Astrocyte (in vitro differentiated cells and primary cell): Measurements from ENCODE around the gene MT3. TPM values are rescaled to one million over a fixed set of nuclear protein-coding genes. Genes with fewer than 3 reads are reported as not detected.

ENCODE experiments used
- DNase-seq: peaks from one replicate; pipeline ENCODE4 v3.0.0-alpha.2; 2010; ENCODE audit warnings: low read depth
- FAIRE-seq: peaks from 2 replicates; lab custom pipeline; 2011; peaks lifted over from hg19 to GRCh38; lab: Jason Lieb, UNC
- H2AFZ ChIP-seq: 2 replicates; pipeline ENCODE4 v1.6.0; 2012; ENCODE audit warnings: low read depth, low read length, inconsistent platforms
- H3K27ac ChIP-seq: 2 replicates; pipeline ENCODE4 v1.5.1; 2011; ENCODE audit warnings: low read depth, low read length, inconsistent platforms
- H3K27me3 ChIP-seq: 2 replicates; pipeline ENCODE4 v1.6.0; 2011; ENCODE audit warnings: low read length, inconsistent platforms; ENCODE audit not compliant: insufficient read depth
- H3K36me3 ChIP-seq: 2 replicates; pipeline ENCODE4 v1.5.1; 2011; ENCODE audit warnings: low read length, inconsistent platforms; ENCODE audit not compliant: insufficient read depth
- H3K4me1 ChIP-seq: 2 replicates; pipeline ENCODE4 v1.5.1; 2011; ENCODE audit warnings: low read length, inconsistent platforms; ENCODE audit not compliant: insufficient read depth
- H3K4me2 ChIP-seq: 2 replicates; pipeline ENCODE4 v1.6.0; 2012; ENCODE audit warnings: low read length, inconsistent platforms
- H3K4me3 ChIP-seq: 2 replicates; pipeline ENCODE4 v1.5.1; 2011; ENCODE audit warnings: low read depth, mild to moderate bottlenecking, low read length, inconsistent platforms; ENCODE audit not compliant: insufficient read depth
- H3K79me2 ChIP-seq: 2 replicates; pipeline ENCODE4 v1.6.0; 2012; ENCODE audit warnings: mild to moderate bottlenecking, low read length, inconsistent platforms; ENCODE audit not compliant: insufficient read depth
- H3K9ac ChIP-seq: 2 replicates; pipeline ENCODE4 v1.6.0; 2012; ENCODE audit warnings: mild to moderate bottlenecking, low read length, inconsistent platforms
- H3K9me3 ChIP-seq: 2 replicates; pipeline ENCODE4 v1.5.1; 2012; ENCODE audit warnings: low read depth, mild to moderate bottlenecking, low read length, inconsistent platforms; ENCODE audit not compliant: insufficient read depth
- H4K20me1 ChIP-seq: 2 replicates; pipeline ENCODE4 v1.6.0; 2012; ENCODE audit warnings: low read length, inconsistent platforms; ENCODE audit not compliant: insufficient read depth
- H3K27ac Mint-ChIP-seq: one replicate; pipeline ENCODE4 v1.8.0; 2021; ENCODE audit warnings: mild to moderate bottlenecking, mixed read lengths; ENCODE audit not compliant: unreplicated experiment
- H3K27me3 Mint-ChIP-seq: one replicate; pipeline ENCODE4 v1.8.0; 2021; ENCODE audit warnings: low read depth, mixed read lengths; ENCODE audit not compliant: unreplicated experiment
- H3K36me3 Mint-ChIP-seq: one replicate; pipeline ENCODE4 v1.8.0; 2021; ENCODE audit warnings: low read depth, mixed read lengths; ENCODE audit not compliant: unreplicated experiment
- H3K4me1 Mint-ChIP-seq: one replicate; pipeline ENCODE4 v1.8.0; 2021; ENCODE audit warnings: low read depth, mixed read lengths; ENCODE audit not compliant: unreplicated experiment
- H3K4me3 Mint-ChIP-seq: one replicate; pipeline ENCODE4 v1.8.0; 2021; ENCODE audit warnings: mild to moderate bottlenecking, moderate library complexity, mixed read lengths; ENCODE audit not compliant: unreplicated experiment
- H3K9me3 Mint-ChIP-seq: one replicate; pipeline ENCODE4 v1.8.0; 2021; ENCODE audit warnings: mild to moderate bottlenecking, mixed read lengths; ENCODE audit not compliant: unreplicated experiment
- CTCF ChIP-seq: IDR thresholded peaks from 2 replicates; pipeline ENCODE4 v1.5.1; 2011; ENCODE audit warnings: low read depth, mild to moderate bottlenecking, inconsistent platforms, low read length, moderate library complexity; ENCODE audit not compliant: insufficient read depth
- EZH2 ChIP-seq: IDR thresholded peaks from 2 replicates; pipeline ENCODE4 v1.6.1; 2012; ENCODE audit warnings: mild to moderate bottlenecking, low read length, inconsistent platforms; ENCODE audit not compliant: insufficient read depth
- total RNA-seq: library from RNA; stranded (reverse); gene quantifications from 2 replicates; pipeline ENCODE4 v1.2.1, GENCODE V29; 2021

The MT3 gene
- total RNA-seq, 1 donor from 2014 or later = not detected

DNA sequence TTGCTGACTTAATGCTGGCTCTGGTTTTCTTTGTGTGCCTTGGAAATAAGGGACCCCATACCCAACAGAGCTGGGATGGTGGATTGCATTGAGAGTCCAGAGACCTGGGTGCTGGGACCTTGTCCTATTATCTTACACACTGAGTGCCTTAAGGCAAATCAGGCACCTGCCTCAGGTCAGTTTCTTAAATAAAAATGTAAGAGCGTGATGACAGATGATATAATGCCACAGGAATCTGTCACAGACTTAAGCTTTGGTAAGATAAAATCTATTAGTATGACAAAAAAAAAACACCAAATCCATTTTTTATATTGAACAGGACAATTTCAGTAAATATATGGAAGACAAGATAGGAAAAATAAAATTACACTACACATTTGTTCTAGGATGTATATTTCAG is 50.7 kb downstream of the MT3 start:
- Histone ChIP-seq H4K20me1 (no peaks in the 10 kb centered on the region), H3K36me3 (no peaks in the 10 kb centered on the region), H3K4me3 (no peak overlapping the region), H3K4me1 (peaks cover 21% of the 10 kb centered on the region), H3K9ac (no peak overlapping the region), H3K79me2 (no peaks in the 10 kb centered on the region), H3K27ac (no peak overlapping the region), H3K4me2 (no peak overlapping the region), H3K27me3 (peaks cover 99% of the 10 kb centered on the region), H2AFZ (no peak overlapping the region), H3K9me3 (no peaks in the 10 kb centered on the region)
- Mint-ChIP-seq H3K4me3 (no peak overlapping the region), H3K27me3 (peaks cover 91% of the 10 kb centered on the region), H3K4me1 (peaks cover 1% of the 10 kb centered on the region), H3K27ac (no peak overlapping the region), H3K36me3 (no peaks in the 10 kb centered on the region), H3K9me3 (no peaks in the 10 kb centered on the region)
- DNase-seq (no peak), FAIRE-seq (no peak)
- TF ChIP-seq EZH2 (peak; percentile 4), CTCF (no peak)

Other genes starting within 250 kb of the MT3 start
- gene AMFR, start 164.0 kb upstream of the MT3 start, total RNA-seq = 86.2 TPM in 2 replicates
- gene NUDT21, start 138.2 kb upstream of the MT3 start, total RNA-seq = 86.0 and 86.2 TPM in 2 replicates
- gene OGFOD1, start 138.0 kb upstream of the MT3 start, total RNA-seq = 102 and 107 TPM in 2 replicates
- 26.6 and 29.0 TPM in 2 replicates for gene BBS2, start 69.5 kb upstream of the MT3 start, total RNA-seq
- gene MT4, start 24.5 kb upstream of the MT3 start, total RNA-seq = not detected in 2 replicates
- 84.2 and 112 TPM in 2 replicates for gene MT2A, start 19.1 kb downstream of the MT3 start, total RNA-seq
- gene MT1E, start 36.3 kb downstream of the MT3 start, total RNA-seq = 10.7 and 11.9 TPM in 2 replicates
- not detected in 2 replicates for gene MT1M, start 43.1 kb downstream of the MT3 start, total RNA-seq
- not detected in 2 replicates for gene MT1A, start 49.1 kb downstream of the MT3 start, total RNA-seq
- gene MT1B, start 62.4 kb downstream of the MT3 start, total RNA-seq = not detected in 2 replicates
- not detected in 2 replicates for gene MT1F, start 68.4 kb downstream of the MT3 start, total RNA-seq
- 0.87 TPM in 1 of 2 replicates, not detected in the other for gene MT1G, start 78.5 kb downstream of the MT3 start, total RNA-seq
- gene MT1H, start 80.3 kb downstream of the MT3 start, total RNA-seq = not detected in 2 replicates
- 7.0 and 9.7 TPM in 2 replicates for gene MT1X, start 92.9 kb downstream of the MT3 start, total RNA-seq
- gene NUP93, start 140.6 kb downstream of the MT3 start, total RNA-seq = 89.3 and 94.0 TPM in 2 replicates